BE2C (cell line): ENCODE data around the gene ZHX3. TPM values are rescaled to one million over a fixed set of nuclear protein-coding genes. Genes with fewer than 3 reads are reported as not detected.

ENCODE experiments used
- DNase-seq: peaks from one replicate; pipeline ENCODE4 v3.0.0-alpha.2; 2020
- H3K27me3 ChIP-seq: fragments of 250-450 bp; sonication (Bioruptor Pico); 2 replicates; pipeline ENCODE4 v1.5.1; 2020; ENCODE audit warnings: mild to moderate bottlenecking
- H3K36me3 ChIP-seq: fragments of 250-450 bp; sonication (Bioruptor Pico); 2 replicates; pipeline ENCODE4 v1.5.1; 2020; ENCODE audit warnings: mild to moderate bottlenecking
- H3K4me1 ChIP-seq: fragments of 250-450 bp; sonication (Bioruptor Pico); 2 replicates; pipeline ENCODE4 v1.5.1; 2020
- H3K4me3 ChIP-seq: 2 replicates; pipeline ENCODE4 v1.5.1; 2011; ENCODE audit warnings: low read depth, low read length
- H3K9me3 ChIP-seq: fragments of 250-450 bp; sonication (Bioruptor Pico); 2 replicates; pipeline ENCODE4 v1.5.1; 2020
- polyA plus RNA-seq: library from polyadenylated mRNA; unstranded; fragments of >200 nt; gene quantifications from one replicate; pipeline ENCODE4 v1.2.1, GENCODE V29; 2012; ENCODE audit warnings: low read depth, missing spikeins; ENCODE audit not compliant: insufficient read length, insufficient read depth
- TF ChIP-seq, protein P1 (sequence below): IDR thresholded peaks from 2 replicates; pipeline ENCODE4 v1.5.1; 2012; ENCODE audit warnings: mild to moderate bottlenecking, low read depth, low read length

The ZHX3 gene, protein sequence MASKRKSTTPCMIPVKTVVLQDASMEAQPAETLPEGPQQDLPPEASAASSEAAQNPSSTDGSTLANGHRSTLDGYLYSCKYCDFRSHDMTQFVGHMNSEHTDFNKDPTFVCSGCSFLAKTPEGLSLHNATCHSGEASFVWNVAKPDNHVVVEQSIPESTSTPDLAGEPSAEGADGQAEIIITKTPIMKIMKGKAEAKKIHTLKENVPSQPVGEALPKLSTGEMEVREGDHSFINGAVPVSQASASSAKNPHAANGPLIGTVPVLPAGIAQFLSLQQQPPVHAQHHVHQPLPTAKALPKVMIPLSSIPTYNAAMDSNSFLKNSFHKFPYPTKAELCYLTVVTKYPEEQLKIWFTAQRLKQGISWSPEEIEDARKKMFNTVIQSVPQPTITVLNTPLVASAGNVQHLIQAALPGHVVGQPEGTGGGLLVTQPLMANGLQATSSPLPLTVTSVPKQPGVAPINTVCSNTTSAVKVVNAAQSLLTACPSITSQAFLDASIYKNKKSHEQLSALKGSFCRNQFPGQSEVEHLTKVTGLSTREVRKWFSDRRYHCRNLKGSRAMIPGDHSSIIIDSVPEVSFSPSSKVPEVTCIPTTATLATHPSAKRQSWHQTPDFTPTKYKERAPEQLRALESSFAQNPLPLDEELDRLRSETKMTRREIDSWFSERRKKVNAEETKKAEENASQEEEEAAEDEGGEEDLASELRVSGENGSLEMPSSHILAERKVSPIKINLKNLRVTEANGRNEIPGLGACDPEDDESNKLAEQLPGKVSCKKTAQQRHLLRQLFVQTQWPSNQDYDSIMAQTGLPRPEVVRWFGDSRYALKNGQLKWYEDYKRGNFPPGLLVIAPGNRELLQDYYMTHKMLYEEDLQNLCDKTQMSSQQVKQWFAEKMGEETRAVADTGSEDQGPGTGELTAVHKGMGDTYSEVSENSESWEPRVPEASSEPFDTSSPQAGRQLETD
- 3.5 TPM for polyA plus RNA-seq

DNA sequence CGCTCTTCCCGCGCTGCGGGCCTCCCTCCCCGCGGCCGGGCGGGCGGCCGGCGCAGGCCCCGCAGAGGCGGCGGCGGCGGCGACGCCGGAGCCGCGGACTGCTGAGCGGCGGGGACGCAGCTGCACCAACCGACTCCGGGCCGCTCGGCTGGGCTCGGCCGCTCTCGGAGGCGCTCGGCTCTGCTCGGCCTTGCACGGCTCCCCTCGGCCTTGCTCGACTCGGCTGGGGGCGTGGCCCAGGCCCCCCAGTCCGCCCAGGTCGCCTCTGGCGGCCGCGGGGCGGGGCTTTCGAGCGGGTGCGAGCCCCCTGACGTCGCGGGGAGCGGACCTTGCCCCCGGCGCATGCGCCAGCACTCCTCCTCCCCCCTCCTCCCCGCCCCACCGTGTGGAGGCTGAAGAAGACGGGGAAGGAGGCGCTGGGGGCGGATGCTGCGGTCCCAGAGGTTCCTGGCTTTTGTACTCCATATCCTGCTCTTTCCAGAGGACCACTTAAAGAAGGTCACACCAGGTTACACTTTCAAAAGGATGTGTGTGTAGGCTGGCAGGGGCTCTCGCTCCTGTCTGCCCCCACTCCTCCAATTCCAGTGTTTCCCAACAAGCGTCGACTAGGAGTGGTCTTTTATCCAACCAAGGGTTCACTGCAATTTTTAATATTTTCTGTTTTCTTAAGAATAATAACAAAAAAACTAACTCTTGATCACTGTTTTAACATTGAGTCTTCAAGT, at the start of gene ZHX3:
Gene ZHX3, minus strand, starts transcription at position 186 of the 725 bp plus-strand sequence. CDS start 112,815 bp downstream, outside the sequence.
- Histone ChIP-seq H3K4me1 (no peaks in the 10 kb centered on the region), H3K36me3 (no peaks in the 10 kb centered on the region), H3K27me3 (no peaks in the 10 kb centered on the region), H3K9me3 (no peaks in the 10 kb centered on the region), H3K4me3 (peak within 1 kb of the TSS; percentile 77)
- TF ChIP-seq, protein P1, sequence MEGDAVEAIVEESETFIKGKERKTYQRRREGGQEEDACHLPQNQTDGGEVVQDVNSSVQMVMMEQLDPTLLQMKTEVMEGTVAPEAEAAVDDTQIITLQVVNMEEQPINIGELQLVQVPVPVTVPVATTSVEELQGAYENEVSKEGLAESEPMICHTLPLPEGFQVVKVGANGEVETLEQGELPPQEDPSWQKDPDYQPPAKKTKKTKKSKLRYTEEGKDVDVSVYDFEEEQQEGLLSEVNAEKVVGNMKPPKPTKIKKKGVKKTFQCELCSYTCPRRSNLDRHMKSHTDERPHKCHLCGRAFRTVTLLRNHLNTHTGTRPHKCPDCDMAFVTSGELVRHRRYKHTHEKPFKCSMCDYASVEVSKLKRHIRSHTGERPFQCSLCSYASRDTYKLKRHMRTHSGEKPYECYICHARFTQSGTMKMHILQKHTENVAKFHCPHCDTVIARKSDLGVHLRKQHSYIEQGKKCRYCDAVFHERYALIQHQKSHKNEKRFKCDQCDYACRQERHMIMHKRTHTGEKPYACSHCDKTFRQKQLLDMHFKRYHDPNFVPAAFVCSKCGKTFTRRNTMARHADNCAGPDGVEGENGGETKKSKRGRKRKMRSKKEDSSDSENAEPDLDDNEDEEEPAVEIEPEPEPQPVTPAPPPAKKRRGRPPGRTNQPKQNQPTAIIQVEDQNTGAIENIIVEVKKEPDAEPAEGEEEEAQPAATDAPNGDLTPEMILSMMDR, result no peak
- DNase-seq, result peak; percentile 99

DNA sequence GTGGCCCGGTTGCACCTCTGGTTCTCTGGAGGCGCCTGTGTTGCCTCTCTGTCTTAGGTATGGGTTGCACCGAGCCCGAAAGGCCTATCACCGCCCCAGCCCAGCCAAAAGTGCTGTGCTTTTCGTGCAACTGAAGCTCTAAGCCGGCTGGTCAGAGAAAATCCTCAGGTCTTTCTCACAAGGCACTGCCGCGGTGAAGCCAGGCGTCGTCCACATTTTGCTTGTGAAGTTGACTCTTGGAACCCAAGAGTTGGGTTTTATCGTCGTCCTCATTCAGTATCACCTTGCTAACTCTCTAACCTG, 49.8 kb upstream of the ZHX3 start:
- Histone ChIP-seq H3K4me1 (peaks cover 5% of the 10 kb centered on the region; the same call in 1 of the 2 replicates), H3K27me3 (peaks cover 26% of the 10 kb centered on the region), H3K4me3 (no peak overlapping the region), H3K36me3 (no peaks in the 10 kb centered on the region), H3K9me3 (no peaks in the 10 kb centered on the region)
- DNase-seq, result no peak
- TF ChIP-seq, protein P1, result no peak

DNA sequence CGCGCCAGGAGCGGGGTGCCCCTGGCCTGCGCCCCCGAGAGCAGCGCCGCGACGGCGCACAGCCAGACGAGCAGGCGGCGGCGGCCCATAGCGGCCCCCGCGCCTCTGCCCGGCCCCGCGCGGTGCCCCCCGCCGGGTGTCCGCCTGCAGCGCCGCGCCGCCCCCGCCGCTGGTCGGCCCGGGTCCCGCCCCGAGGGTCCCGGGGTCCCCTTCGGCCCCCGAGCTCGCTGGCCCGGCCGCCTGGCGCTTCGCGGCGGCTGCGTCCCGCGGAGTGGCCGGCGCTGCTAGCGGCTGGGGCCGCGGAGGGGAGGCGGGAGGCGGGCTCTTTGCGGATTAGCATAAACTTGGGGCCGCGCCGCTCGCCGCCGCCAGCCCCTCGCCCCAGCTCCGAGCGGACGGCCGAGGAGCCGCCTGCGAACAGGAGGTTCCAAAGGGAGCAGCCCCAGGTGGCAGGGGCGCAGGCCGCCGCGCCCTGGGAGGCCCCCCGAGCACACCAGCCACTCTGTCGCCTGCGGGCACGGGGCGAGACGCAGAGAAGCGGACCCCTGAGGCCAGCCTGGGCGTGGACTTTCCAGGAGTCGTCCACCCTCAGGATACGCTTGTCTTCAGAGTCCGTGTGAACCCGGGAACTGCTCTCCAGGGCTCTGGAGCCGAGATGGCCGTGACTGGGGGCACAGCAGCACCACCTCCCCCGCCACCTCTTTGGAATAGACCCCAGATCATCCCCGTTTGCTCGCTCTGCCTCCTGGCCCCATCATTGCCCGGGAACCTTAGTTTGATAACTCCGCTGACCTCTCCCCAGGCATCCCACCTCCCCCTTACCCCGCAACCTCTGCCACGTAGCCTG, 49.2 kb upstream of the ZHX3 start, which contains the start of gene EMILIN3:
Gene EMILIN3, minus strand, starts transcription at position 273 of the 847 bp plus-strand sequence. Its CDS starts 184 bp downstream, at position 89.
- peak; percentile 52 for DNase-seq
- H3K4me1 ChIP-seq, result peaks cover 9% of the 10 kb centered on the region; the same call in 1 of the 2 replicates
- peak within 1 kb of the TSS; percentile 34 for H3K4me3 ChIP-seq
- TF ChIP-seq, protein P1, result no peak
- H3K36me3 ChIP-seq, result no peaks in the 10 kb centered on the region
- H3K9me3 ChIP-seq, result no peaks in the 10 kb centered on the region
- H3K27me3 ChIP-seq, result peaks cover 26% of the 10 kb centered on the region

DNA sequence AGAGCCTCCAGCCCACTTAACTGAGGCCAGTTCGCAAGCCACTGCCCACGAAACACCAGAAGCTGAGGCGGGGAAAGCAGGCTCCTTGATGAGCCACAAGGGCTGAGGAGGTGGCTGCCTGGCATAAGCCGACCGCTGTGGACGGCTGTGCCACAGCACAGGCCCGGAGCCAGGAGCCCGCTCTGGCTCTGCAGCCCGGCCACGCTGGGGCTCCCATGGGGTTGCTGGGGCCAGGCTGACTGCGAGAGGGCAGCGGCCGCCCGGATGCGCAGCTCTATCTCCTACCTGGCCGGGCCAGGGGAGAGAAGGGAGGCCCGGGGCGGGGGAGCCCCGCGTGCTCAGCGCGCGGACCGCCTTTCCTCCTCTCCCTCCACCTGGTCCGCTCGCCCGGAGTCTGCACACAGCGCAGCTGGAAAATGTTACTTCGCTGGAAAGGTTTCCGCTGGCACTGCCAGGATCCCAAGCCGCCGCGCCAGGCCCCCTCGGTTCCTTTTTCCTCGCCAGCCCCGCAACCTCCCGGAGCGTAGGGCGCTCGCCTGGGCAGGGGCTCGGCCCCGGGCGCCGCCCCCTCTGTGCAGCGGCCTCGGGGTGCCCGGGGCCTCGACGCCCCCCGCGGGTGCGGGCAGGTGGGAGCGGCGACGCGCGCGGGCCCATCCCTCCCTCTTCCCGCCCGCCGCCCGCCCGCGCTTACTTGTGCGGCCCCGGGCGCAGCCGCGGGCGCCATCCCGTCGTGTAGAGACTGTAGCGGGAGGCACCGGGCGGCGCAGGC, 48.4 kb upstream of the ZHX3 start:
- no peak for DNase-seq
- Histone ChIP-seq H3K27me3 (peaks cover 26% of the 10 kb centered on the region), H3K4me3 (peak overlapping the region; percentile 34), H3K36me3 (no peaks in the 10 kb centered on the region), H3K4me1 (peaks cover 9% of the 10 kb centered on the region; the same call in 1 of the 2 replicates), H3K9me3 (no peaks in the 10 kb centered on the region)
- TF ChIP-seq, protein P1, result no peak
